HG02943 (cell line): Measurements from ENCODE around the gene PTPN14.
A peak's percentile ranks its signal among the peaks of the same experiment; 100 is the strongest.

Source experiments
- ATAC-seq: cut with Tn5 transposase; IDR thresholded peaks from one replicate; pipeline ENCODE4 v1.9.1; 2021; ENCODE audit warnings: mild to moderate bottlenecking, low read depth, moderate library complexity; ENCODE audit not compliant: unreplicated experiment

PTPN14 gene

GRCh38 chr1:214380396-214380795 is 171.0 kb downstream of the PTPN14 start:
- no peak for ATAC-seq

- ATAC-seq: no peak
These were observed 172.0 kb downstream of the PTPN14 start for GRCh38 chr1:214379236-214379970.

DNA sequence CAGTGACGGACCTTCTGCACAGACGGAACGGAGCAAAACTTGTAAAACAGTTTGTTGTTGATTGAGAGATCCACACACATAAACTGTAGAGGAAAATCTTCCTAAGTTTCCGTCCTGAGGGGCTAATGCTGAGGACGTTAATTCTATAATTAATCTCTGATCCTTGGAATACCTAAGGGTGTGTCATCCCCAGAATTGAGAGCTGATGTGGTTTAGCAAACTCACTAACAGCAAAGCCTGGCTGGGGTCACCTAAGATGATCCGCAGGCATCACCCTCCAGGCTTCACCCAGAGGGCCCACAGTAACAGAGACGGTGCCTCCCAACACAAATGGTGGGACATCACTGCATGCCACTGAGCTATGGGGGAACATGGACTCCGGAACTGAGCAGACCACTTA is 172.9 kb downstream of the PTPN14 start:
- ATAC-seq: no peak

DNA sequence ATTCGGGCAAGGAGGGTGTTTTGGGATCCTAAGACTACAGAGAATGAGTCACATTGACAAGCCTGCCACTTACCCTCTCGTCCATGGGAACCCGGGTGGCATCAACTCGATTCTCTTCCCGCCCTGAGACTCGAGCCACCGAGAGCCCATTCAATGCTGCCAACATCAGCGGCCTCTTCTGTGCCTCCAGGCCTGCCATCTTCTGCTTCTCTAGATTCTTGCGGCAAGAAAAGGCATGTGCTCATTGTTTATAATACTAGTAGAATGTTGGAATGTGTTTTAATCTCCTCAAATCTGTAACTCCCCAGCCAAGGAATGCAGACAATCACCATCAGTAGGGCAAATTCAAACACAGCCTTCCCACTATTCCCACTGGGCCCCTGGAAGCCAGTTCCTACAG is 173.5 kb downstream of the PTPN14 start:
- no peak for ATAC-seq

DNA sequence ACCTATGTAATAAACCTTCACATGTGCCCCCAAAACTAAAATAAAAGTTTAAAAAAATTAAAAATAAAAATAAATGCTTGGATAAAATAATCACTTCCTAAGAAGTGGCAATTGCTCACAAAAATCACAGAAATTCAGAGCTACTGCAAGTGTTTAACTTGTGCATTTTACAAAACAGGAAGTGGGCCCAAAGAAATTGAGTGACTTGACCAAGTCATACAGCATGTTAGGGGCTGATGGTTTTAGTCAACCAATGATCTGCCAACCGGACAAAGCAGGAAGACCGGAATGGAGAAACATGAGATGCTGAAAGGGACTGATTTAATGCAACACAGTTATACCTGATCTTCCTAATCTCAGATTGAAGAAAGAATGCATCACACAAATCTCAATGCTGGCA is 173.9 kb downstream of the PTPN14 start:
- no peak for ATAC-seq

DNA sequence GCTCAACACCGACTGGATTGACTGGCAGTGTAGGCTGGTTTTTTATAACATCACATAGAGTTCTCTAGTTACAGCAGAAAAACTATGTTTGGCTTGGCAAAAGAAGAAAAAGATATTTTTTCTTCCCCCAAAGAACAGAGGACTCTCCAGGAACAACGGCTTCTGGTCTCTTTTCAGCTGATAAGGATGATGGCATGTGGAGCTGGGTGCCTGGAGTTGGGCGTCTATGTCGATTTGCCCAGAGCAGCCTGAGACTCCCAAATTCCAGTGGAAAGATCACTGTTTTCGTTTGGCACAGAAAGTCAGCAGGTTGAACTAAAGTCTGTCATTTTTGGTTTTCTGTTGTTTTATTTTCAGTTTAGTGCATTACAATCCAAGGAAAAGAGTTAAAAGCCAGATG is 179.3 kb downstream of the PTPN14 start:
- ATAC-seq: no peak

GRCh38 chr1:214370615-214371014 is 180.8 kb downstream of the PTPN14 start:
- no peak for ATAC-seq

DNA sequence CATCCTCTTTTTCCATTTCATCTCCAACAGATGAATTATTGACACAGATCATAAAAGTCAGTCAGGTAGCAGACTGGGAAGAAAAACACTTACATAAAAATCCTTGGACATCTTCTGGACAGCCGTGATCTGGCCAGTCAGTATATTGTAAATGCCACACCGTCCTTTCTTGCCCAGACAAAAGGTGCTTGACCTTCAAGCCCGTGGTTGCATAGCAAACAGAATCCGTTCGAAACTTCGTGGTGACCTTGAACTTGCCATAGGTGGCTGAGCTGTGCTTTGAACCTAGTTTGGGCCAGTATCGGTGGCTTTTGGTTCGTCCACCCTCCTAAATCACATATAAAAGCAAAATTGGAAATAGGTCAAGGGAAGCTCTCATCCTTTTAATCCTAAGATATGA is 182.0 kb downstream of the PTPN14 start:
- no peak for ATAC-seq

DNA sequence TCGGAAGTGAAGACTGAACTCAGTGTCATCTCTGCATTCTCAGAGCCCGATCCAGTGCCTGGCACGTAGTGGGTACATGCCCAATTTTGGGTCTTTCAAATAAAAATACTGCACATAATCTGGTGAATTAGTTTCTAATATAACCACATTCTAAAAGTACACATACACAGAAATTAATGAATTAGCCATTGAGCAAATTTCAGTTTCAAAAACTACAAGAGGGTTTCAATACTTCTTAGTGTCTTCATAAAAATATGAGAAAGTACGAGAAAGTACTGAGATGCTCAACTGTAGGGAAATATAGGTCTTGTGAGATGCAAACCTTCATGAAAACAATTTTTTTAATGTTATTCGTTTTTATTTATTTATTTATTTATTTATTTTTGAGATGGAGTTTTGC is 183.6 kb downstream of the PTPN14 start:
- ATAC-seq: peak; percentile 64

DNA sequence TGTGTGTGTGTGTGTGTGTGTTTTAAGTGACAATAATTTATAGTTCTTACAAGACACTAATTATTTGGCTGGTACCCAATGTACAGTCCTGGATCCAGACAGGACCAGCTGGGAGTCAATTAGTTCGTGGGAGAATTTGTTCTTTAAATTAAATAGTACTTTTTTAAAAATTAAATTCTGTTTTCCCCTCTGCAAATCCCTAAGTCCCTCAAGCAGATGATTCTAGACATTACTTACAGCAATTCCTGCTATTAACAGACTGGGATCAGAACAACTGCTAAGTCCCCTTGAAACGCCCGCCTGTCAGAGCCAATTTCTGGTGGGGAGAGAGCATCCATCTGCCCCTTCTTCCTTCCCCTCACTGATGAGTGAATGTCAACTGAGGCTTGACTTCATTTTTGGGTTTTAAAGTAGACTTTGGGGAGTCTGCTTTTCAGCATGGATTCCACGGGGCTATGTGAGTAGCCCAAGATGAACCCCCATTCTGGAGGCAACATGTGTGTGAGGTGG is 186.6 kb downstream of the PTPN14 start:
- no peak for ATAC-seq

DNA sequence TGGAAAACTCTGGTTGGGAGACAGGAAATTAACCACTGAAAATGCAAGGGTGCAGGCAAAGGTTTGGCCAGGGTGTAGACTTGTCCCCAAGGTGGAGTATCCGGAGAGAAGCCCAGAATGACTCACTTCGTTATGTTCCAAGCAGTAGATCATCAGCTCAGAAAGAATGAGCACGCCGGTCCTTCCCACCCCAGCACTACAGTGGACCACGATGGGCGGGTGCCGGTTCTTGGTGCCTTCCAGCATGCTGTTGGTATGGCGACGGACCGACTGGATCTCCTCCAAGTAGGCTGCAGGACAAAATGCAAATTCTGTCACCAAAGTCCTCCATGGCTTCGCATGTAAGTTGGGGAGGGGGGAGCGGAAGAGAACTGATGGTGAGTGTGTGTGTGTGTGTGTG is 187.0 kb downstream of the PTPN14 start:
- no peak for ATAC-seq

- no peak for ATAC-seq
These were observed 188.0 kb downstream of the PTPN14 start for GRCh38 chr1:214363386-214363785.

GRCh38 chr1:214362188-214362882 is 189.1 kb downstream of the PTPN14 start:
- ATAC-seq: no peak

DNA sequence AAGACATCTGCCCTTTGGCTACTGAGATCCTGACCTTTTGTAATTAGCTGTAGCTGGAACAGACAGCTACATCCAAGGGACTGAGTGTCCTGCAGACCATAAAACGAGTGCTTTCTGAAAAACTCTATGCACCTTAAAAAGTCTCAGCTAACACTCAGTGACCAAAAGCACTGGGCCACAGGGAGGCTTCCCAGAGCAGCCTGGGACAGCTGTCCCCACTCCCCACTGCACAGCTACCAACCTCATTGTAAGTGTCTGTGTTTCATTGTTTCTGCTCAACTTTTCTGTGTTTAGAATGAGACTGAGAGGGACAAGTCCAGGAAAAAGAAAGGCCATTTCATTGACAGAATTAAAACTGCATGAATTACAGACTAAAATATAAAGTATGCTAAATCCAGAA is 189.8 kb downstream of the PTPN14 start:
- no peak for ATAC-seq

GRCh38 chr1:214360525-214361164 is 190.8 kb downstream of the PTPN14 start:
- no peak for ATAC-seq

- ATAC-seq: no peak
These were observed 191.3 kb downstream of the PTPN14 start for GRCh38 chr1:214360116-214360515.

- no peak for ATAC-seq
These were observed 196.8 kb downstream of the PTPN14 start for GRCh38 chr1:214354440-214355148.

DNA sequence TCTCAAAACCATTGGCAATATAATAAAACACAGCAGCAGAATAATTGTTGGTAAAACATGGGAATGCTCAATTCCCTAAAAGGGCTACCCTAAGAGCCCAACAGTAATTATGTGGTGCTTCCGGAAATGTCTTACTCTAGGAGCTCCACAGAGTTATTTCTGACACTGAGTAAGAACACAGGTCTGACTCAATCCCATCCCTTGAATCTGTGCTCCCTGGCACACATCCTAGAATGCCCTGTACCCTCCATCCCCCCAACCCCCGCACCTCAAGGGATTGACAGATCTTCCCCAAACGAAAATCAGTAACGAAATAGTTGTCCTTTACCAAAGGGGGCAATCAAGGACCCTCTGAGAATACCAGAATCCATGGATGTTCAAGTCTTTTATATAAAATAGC is 198.6 kb downstream of the PTPN14 start:
- no peak for ATAC-seq

DNA sequence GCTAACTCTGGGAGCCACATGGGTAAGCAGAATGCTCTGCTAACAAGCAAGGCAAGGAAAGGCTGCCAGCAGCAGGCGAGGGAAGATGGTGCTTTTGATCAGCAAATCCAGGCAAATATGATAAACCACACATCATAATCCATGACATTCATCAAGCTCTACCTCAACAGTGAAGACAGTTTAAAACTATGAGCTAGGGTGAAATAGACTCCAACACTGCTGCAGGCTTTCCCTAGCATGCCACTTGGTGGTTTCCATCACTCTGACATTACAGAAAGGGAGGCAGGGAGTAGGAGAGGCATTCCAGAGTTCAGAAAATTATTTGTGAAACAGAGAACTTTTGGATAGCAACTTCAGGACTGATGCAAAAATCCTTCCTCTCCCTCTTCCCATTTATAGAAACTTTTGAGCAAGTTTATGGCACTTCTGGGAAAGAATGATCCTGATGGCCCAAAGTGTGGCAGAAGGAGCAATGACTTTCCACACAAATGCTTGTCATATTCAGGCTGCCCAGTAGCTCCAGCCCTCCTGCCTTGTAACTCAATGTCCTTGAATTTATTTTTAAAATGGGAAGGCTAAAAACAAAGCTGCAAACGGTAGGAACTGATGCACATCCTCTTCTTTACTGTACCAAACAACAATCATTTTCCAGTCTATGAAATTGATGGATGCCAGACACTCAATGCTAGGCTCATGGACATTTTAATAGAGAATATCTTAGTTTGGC is 199.7 kb downstream of the PTPN14 start:
- no peak for ATAC-seq

DNA sequence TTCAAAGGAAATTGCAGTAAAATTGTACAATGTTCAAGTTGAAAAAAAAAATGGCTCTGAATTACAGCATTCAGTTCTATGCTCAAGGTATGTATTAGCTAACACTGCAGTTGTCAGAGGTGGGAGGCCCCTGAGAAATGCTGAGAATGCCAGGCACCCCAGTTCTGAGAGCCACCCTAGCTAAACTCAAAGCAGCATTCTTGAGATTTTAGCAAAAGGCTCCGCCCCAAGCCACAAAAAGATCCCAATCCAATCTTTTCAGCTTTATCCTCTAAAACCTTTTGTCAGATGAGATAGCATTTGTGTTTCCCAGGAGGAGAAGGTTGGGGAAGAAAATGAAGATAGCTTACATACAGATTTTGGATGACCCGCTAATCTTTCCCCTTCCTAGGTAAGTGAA is 201.6 kb downstream of the PTPN14 start:
- no peak for ATAC-seq
